Bronchial epithelial cell (primary cell): ENCODE data around the gene JMJD8. TPM values are rescaled to one million over a fixed set of nuclear protein-coding genes. Genes with fewer than 3 reads are reported as not detected.

ENCODE experiments used
- DNase-seq: peaks from one replicate; pipeline ENCODE4 v3.0.0-alpha.2; 2010; ENCODE audit warnings: low read depth
- FAIRE-seq: peaks from 2 replicates; lab custom pipeline; 2011; peaks lifted over from hg19 to GRCh38; lab: Jason Lieb, UNC
- H3K27me3 ChIP-seq: 2 replicates; pipeline ENCODE4 v1.5.1; 2011; ENCODE audit warnings: low read length; ENCODE audit not compliant: control insufficient read depth, insufficient read depth
- H3K36me3 ChIP-seq: 2 replicates; pipeline ENCODE4 v1.5.1; 2011; ENCODE audit warnings: low read length; ENCODE audit not compliant: control insufficient read depth, insufficient read depth
- H3K4me3 ChIP-seq: 2 replicates; pipeline ENCODE4 v1.5.1; 2011; ENCODE audit warnings: mild to moderate bottlenecking, low read depth, low read length, control low read depth
- total RNA-seq: library from RNA; depleted of rRNA; stranded (reverse); fragments of >200 nt; gene quantifications from 2 replicates; pipeline ENCODE4 v1.2.1, GENCODE V29; 2014
- TF ChIP-seq, protein P1 (sequence below): IDR thresholded peaks from 2 replicates; pipeline ENCODE4 v1.5.1; 2011; ENCODE audit warnings: mild to moderate bottlenecking, moderate library complexity, low read length, control low read depth, inconsistent platforms; ENCODE audit not compliant: insufficient read depth, severe bottlenecking

The JMJD8 gene
- total RNA-seq, 1 donor from 2014 or later = 16.8 TPM

GRCh38 chr16:729768-730665 lies 45.9 kb upstream of the JMJD8 start:
- Histone ChIP-seq H3K36me3 (peaks cover 19% of the 10 kb centered on the region), H3K4me3 (no peak overlapping the region), H3K27me3 (no peaks in the 10 kb centered on the region)
- no peak for FAIRE-seq
- no peak for DNase-seq
- TF ChIP-seq, protein P1, sequence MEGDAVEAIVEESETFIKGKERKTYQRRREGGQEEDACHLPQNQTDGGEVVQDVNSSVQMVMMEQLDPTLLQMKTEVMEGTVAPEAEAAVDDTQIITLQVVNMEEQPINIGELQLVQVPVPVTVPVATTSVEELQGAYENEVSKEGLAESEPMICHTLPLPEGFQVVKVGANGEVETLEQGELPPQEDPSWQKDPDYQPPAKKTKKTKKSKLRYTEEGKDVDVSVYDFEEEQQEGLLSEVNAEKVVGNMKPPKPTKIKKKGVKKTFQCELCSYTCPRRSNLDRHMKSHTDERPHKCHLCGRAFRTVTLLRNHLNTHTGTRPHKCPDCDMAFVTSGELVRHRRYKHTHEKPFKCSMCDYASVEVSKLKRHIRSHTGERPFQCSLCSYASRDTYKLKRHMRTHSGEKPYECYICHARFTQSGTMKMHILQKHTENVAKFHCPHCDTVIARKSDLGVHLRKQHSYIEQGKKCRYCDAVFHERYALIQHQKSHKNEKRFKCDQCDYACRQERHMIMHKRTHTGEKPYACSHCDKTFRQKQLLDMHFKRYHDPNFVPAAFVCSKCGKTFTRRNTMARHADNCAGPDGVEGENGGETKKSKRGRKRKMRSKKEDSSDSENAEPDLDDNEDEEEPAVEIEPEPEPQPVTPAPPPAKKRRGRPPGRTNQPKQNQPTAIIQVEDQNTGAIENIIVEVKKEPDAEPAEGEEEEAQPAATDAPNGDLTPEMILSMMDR = no peak

- DNase-seq (no peak), FAIRE-seq (no peak)
- TF ChIP-seq, protein P1 = no peak
- Histone ChIP-seq H3K36me3 (peaks cover 13% of the 10 kb centered on the region), H3K4me3 (peak overlapping the region; percentile 72), H3K27me3 (no peaks in the 10 kb centered on the region)
Observed at GRCh38 chr16:728890-729744, 45.0 kb upstream of the JMJD8 start.

- Histone ChIP-seq H3K4me3 (peak overlapping the region; percentile 72), H3K36me3 (peaks cover 9% of the 10 kb centered on the region), H3K27me3 (no peaks in the 10 kb centered on the region)
- DNase-seq = peak; percentile 61
- no peak for FAIRE-seq
- TF ChIP-seq, protein P1 = no peak
Observed at GRCh38 chr16:728131-728889, 44.2 kb upstream of the JMJD8 start.

DNA sequence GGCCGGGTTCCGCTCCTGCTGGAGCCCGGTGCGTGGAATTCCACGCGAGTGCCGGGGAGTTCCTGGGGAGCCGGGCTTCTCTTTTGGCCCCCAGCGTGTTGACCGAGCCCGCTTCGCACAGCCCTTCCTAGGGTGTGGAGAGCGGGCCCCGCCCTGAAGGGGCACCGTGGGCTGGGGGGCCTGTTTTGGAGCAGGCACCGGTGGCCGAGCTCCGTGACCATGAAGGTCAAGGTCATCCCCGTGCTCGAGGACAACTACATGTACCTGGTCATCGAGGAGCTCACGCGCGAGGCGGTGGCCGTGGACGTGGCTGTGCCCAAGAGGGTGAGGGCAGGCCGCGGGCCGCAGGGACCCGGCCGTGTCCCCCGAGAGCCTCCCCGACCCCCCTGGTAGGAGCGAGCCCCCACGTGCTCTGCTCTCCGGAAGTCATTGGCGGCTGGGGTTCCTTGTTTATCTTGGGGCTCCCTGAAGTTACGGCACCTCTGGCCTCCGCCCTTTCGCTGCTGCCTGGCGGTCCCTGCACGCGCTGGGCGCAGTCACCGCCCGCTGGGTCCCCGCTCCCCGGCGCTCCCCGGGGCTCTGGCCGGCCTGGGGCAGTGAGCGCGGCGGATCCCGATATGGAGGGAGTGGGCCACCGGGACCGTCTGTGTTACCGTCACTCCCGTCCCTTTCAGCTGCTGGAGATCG lies 43.3 kb upstream of the JMJD8 start:
- FAIRE-seq = no peak
- H3K4me3 ChIP-seq = peak overlapping the region; percentile 72
- H3K27me3 ChIP-seq = no peaks in the 10 kb centered on the region
- DNase-seq = no peak
- TF ChIP-seq, protein P1 = no peak
- H3K36me3 ChIP-seq = peaks cover 6% of the 10 kb centered on the region
